ENCODE results near the gene HHIPL2. TPM values are rescaled to one million over a fixed set of nuclear protein-coding genes. Genes with fewer than 3 reads are reported as not detected.

Gene HHIPL2
- total RNA-seq, 1 experiment from 2014 or later, result 14.0 TPM

GRCh38 chr1:222557574-222557973 is 9.7 kb upstream of the HHIPL2 start:
- Histone ChIP-seq H3K4me1 (replicated peaks; ENCODE audit: insufficient read depth) (no peaks in the 10 kb centered on the region), H3K4me2 (no peak overlapping the region), H3F3A (ENCODE audit: insufficient read depth, low read depth) (peaks cover 4% of the 10 kb centered on the region; the same call in 1 of the 2 replicates), H2AFZ (no peak overlapping the region), H3K9me2 (ENCODE audit: insufficient read depth) (no peaks in the 10 kb centered on the region), H4K20me1 (ENCODE audit: insufficient read depth) (no peaks in the 10 kb centered on the region; the same call in 1 of the 2 replicates), H3K27ac (no peak overlapping the region), H3K9me3 (ENCODE audit: insufficient read depth, low read depth) (no peaks in the 10 kb centered on the region), H3K27me3 (ENCODE audit: insufficient read depth, low read depth) (no peaks in the 10 kb centered on the region), H3K79me2 (ENCODE audit: low read depth) (no peaks in the 10 kb centered on the region), H3K36me3 (ENCODE audit: low read depth) (peaks cover 25% of the 10 kb centered on the region), H3K4me3 (no peak overlapping the region)
- ChIA-PET CTCF (no interaction called here), POLR2A (ENCODE audit: unreplicated experiment) (no interaction called here)
- intact Hi-C loops (cut with micrococcal nuclease; ENCODE audit: unreplicated experiment), result no loop called here
- DNase-seq, result no peak
- no TSS peak for BruUV-seq (replicated peaks)
- TF ChIP-seq CTCF (conservative IDR thresholded peaks at IDR 0.05), result no peak
- no peak for TF ChIP-seq EZH2 (IDR thresholded peaks at IDR 0.05; ENCODE audit: low read depth)

GRCh38 chr1:222557148-222557547 is 9.2 kb upstream of the HHIPL2 start:
- Histone ChIP-seq H4K20me1 (ENCODE audit: insufficient read depth) (no peaks in the 10 kb centered on the region; the same call in 1 of the 2 replicates), H3K9me2 (ENCODE audit: insufficient read depth) (no peaks in the 10 kb centered on the region), H2AFZ (no peak overlapping the region), H3K4me3 (no peak overlapping the region), H3K36me3 (ENCODE audit: low read depth) (peaks cover 21% of the 10 kb centered on the region), H3K27me3 (ENCODE audit: insufficient read depth, low read depth) (no peaks in the 10 kb centered on the region), H3K4me2 (no peak overlapping the region), H3K4me1 (replicated peaks; ENCODE audit: insufficient read depth) (no peaks in the 10 kb centered on the region), H3K27ac (no peak overlapping the region), H3K9me3 (ENCODE audit: insufficient read depth, low read depth) (no peaks in the 10 kb centered on the region), H3F3A (ENCODE audit: insufficient read depth, low read depth) (peaks cover 4% of the 10 kb centered on the region; the same call in 1 of the 2 replicates), H3K79me2 (ENCODE audit: low read depth) (no peaks in the 10 kb centered on the region)
- ChIA-PET CTCF (no interaction called here), POLR2A (ENCODE audit: unreplicated experiment) (no interaction called here)
- DNase-seq, result no peak
- intact Hi-C loops (cut with micrococcal nuclease; ENCODE audit: unreplicated experiment), result no loop called here
- no TSS peak for BruUV-seq (replicated peaks)
- no peak for TF ChIP-seq CTCF (conservative IDR thresholded peaks at IDR 0.05)
- no peak for TF ChIP-seq EZH2 (IDR thresholded peaks at IDR 0.05; ENCODE audit: low read depth)

GRCh38 chr1:222555992-222556615 is 8.2 kb upstream of the HHIPL2 start:
- Histone ChIP-seq H3K27me3 (ENCODE audit: insufficient read depth, low read depth) (no peaks in the 10 kb centered on the region), H2AFZ (no peak overlapping the region), H3K79me2 (ENCODE audit: low read depth) (no peaks in the 10 kb centered on the region), H3K4me2 (no peak overlapping the region), H3K27ac (no peak overlapping the region), H3K36me3 (ENCODE audit: low read depth) (peaks cover 14% of the 10 kb centered on the region), H3K4me1 (replicated peaks; ENCODE audit: insufficient read depth) (no peaks in the 10 kb centered on the region), H3K9me2 (ENCODE audit: insufficient read depth) (no peaks in the 10 kb centered on the region), H3K9me3 (ENCODE audit: insufficient read depth, low read depth) (no peaks in the 10 kb centered on the region), H4K20me1 (ENCODE audit: insufficient read depth) (no peaks in the 10 kb centered on the region; the same call in 1 of the 2 replicates), H3K4me3 (no peak overlapping the region), H3F3A (ENCODE audit: insufficient read depth, low read depth) (peaks cover 4% of the 10 kb centered on the region; the same call in 1 of the 2 replicates)
- DNase-seq, result no peak
- intact Hi-C loops (cut with micrococcal nuclease; ENCODE audit: unreplicated experiment), result no loop called here
- ChIA-PET CTCF (no interaction called here), POLR2A (ENCODE audit: unreplicated experiment) (interaction anchor here (0.6 kb wide), 1 partner anchor 806 kb away, joined by 3 read pairs; no protein-coding TSS in a partner anchor)
- TF ChIP-seq CTCF (conservative IDR thresholded peaks at IDR 0.05) (no peak), EZH2 (IDR thresholded peaks at IDR 0.05; ENCODE audit: low read depth) (no peak)
- no TSS peak for BruUV-seq (replicated peaks)

Data from PC-9 (cell line).